GM18517 (cell line): ENCODE results near the gene GRIK4.

Experiments
- ATAC-seq: cut with Tn5 transposase; IDR thresholded peaks from one replicate; pipeline ENCODE4 v1.9.1; 2021; ENCODE audit warnings: mild to moderate bottlenecking, moderate library complexity; ENCODE audit not compliant: unreplicated experiment

GRIK4 gene

DNA sequence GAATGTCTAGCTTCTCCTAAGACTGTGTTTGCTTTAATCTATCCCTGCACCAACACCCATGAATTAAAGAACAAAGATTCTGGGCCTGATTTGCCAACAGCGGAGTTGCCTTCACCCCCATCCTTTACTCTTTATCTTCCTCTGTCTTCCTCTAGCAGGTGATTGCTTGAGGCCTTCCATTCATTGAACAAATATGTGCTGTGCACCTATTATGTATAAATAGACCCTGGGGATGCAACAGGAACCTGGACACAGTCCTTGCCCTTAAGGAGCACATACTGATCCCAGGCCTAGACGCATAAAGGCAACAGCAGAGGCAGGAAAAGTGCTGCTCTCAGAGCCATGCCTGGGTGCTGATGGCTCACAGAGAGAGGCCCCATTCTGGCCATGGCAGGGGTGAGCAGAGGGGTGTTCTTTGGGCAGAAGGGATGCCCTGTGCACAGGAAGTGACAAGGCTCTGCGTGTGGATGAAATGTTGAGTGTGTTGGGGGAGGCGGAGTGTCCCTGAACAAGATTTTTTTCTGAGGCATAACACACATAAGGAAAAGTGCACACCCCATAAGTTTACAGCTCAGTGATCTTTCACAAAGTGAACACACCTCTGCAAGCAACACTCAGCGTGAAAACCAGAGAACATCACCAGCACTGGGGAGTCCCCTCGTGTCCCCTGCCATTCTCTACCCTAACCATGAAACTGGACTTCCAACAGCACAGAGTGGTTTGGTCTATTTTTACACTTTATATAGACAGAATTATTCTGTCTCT is 145.9 kb downstream of the GRIK4 start:
- peak; percentile 64 for ATAC-seq

DNA sequence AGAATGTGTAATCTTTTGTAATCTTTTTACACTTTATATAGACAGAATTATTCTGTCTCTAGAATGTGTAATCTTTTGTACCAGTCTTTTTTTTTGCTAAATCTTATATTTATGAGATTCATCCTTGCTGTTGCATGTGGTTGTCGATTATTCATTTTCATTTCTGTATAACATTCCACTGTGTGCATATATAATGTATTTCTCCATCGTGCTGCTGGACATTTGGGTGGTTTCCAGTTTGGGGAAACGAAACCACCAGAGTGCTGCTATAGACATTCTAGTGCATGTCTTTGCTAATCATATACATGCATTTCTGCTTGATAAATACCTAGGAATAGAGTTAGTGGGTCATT is 146.5 kb downstream of the GRIK4 start:
- ATAC-seq = peak; percentile 65

DNA sequence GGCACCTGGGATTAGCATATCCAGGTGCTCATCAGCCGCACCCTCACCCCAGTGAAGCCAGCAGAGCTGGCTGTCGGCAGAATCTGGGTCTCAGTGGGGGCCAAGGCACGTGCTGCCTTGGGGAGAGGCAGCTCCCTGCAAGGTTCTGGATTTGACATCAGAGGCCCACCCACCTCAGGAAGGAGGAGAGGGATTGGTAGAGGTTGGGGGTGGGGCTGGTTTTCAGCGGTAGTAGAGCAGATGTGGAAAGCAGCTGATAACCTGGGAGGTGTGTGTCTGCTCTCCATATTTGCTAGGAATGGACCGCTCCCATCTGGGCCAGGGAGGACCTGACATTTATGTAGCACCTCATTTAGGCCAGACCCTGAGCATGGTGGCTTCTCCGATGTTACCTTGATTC is 147.5 kb downstream of the GRIK4 start:
- no peak for ATAC-seq

DNA sequence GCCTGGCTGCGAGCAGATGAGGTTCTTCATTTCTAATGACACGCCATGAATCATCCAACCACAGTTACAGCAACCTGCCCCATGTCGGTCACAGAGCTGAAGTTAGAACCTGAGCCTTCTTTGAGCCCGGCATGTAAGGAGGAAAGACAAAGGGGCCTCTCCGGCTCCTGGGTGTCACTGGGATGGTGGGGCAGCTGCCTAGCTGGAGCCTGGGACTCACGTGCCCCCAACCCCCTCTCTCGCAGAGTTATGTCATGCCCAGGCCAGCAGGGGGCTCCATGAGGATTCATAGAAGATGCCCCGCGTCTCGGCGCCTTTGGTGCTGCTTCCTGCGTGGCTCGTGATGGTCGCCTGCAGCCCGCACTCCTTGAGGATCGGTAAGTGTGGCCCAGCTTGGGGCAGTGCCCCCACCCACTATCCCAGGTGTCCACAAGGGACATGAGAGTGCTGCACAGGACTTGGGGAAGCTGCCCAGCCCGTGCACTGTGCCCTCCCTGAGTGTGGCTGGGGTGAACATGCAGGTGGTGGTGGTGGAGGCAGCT is 148.5 kb downstream of the GRIK4 start:
- ATAC-seq = no peak

DNA sequence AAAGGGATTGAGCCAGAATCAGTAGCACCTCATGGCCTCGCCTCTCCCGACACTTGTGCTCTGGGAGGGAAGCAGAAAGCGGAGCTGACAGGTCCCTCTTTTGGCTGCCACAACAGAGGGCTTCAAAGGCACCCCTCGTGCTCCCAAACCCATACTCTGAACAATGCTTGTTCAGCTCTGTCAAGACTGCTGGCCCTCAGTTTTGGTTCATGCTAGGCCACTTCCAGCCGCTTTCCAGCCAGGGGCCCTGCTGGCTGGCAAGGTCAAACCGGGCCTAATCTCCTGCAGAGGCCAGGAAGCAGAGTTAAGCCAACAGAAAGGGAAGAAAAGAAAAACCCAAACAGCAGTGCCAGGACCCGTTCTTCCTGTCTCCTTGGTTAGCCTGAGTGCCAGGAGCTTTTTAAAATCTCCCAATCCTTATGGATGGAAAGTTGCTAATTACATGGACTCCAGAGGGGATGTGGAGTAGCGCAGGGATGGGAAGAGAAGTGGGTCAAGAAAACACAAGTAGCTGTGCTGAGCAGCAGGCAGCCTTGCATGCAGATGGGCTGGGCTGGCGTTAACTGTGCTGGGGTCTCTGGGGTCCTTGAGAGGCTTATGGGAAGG is 150.6 kb downstream of the GRIK4 start:
- no peak for ATAC-seq

DNA sequence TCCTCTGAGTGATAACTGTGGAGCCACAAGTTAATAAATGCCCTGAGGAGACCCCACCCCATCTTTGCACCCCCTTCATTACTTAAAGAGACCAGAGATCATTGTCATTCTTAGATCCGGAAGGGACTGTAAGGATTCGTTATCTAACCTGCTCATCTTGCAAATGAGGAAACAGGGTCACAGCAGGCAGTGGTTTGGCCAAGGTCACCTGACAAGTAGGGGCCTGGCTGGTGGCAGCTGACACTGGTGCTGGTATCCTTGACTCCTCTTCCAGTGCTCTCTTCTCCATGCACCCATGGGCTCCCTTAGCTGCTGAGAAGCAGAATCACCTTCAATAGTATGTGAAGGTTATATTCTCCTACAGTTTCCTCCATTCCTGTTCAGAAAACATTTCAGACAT is 151.6 kb downstream of the GRIK4 start:
- no peak for ATAC-seq

DNA sequence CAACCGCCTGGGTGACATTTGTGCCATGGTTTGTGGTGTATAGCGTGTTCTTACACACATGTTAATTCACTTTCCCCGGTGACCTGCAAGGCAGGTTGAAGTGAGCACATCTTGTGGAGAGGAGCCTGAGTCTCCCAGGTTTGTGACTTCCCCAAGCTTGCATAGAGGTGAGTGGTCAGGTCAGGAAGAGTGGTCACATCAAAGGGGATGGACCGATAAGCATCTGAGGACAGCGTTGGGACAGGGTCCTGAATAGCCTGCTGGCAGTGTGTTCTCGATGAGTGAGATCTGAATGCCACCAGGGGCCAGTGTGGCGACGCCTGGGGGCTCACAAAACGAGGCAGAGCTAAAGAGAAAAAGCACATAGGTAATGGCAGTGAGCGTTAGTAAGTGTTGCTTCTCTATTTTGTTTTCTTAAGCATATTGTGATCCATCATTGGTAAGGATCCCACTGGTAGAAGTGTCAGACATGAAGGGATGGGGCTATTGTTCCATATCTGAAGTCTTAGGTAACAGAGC is 154.6 kb downstream of the GRIK4 start:
- no peak for ATAC-seq

DNA sequence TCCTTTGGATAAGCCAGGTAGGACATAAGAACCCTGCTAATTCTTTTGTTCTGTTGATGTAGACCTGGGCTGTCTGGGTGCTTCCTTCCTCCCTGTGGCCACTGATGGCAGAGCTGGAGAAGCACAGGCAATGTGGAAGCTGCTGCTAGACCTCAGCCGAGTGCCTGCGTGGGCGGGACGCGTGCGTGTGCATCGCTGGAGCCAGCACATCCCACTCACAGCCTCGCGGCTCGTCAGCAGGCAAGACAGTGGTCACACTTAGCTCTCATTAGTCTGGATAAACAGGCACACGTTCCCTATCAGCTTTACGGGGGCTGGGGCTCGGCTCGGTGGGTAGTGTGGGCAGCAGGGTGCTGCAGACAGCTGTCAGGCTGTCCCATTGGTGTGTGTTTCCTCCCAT is 155.7 kb downstream of the GRIK4 start:
- no peak for ATAC-seq

DNA sequence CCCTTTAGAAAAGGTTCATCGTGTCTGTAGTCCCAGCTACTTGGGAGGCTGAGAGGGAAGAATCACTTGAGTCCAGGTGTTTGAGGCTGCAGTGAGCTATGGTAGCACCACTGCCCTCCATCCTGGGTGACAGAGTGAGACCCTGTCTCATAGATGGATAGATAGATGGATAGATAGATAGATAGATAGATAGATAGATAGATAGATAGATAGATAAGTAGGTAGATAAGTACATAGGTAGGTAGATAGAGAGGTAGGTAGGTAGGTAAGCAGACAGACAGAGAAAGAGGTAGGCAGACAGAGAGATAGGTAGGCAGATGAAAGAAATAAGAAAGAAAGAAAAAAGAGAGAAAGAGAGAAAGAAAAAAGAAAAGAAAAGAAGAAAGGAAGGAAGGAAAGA is 156.4 kb downstream of the GRIK4 start:
- no peak for ATAC-seq

DNA sequence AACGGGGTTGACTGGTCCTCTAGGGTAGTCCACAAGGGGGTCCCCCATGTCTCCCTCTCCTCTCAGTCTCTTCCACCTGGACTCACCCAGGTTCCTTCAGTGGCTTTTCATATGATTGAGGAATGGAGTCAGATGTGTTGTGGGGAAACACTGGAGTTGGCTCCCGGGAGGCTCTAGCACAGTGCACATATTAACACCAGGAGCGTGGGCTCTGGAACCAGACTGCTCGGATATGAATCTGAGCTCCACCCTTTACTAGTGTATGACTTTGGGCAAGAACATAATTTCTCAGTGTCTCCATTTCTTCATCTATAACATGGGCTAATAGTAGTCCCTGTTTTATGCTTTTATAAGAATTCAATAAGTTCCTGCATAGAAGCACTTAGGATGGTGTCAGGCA is 157.0 kb downstream of the GRIK4 start:
- ATAC-seq = no peak

DNA sequence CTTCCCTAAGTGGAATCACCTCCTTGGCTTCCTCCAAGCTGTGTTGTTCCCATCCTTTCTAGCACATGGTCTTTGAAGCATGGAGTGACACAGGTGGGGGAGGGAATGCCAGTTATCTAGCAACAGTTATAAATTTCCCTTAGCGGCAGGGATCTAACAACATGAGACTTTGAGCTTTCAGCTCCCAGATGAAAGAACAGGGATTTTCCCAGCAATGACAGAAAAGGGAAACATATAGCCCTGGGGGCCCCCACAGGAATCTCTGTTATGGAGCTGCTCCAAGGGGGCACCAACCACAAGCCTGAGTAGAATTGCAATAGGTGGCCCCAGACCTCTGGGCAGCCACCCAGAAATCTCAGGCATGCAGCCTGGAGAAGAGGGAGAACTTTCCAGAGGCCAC is 163.0 kb downstream of the GRIK4 start:
- ATAC-seq = no peak

DNA sequence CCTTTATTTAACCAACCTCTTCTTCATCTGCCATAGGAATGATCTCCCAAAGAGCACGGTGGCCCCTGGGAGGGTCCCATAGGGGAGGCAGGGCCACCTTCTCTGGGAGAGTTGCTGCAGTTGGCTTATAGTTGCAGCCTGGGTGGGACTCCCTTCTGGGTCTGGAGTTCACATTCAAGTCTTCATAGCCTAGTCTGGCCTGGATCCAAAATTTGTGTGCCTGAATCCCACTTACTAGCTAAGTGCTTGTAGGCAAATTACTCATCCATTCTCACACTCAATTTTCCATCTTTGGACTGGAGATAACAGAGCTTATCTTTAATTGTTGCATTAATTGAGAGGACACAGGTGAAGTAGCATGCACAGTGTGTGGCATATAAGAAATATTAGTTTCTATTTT is 163.6 kb downstream of the GRIK4 start:
- ATAC-seq = no peak

DNA sequence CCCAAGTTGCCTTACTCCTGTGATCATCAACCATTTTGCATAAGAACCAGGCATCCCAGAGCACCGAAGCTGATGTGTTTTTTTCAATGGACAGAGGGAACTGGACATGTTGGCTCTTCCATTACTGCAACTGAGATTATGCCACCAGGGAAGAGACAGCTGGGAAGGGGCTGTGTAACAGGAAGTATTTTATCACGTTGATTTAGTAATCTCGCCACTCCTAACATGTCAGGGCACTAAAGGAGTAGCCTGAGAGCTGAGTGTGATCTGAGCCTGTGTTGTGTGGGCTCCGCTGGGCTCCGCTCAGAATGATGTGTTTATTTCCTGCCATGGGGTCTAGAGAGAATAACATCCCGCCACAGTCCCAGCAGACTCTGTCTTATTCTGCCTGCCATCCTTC is 165.4 kb downstream of the GRIK4 start:
- no peak for ATAC-seq

DNA sequence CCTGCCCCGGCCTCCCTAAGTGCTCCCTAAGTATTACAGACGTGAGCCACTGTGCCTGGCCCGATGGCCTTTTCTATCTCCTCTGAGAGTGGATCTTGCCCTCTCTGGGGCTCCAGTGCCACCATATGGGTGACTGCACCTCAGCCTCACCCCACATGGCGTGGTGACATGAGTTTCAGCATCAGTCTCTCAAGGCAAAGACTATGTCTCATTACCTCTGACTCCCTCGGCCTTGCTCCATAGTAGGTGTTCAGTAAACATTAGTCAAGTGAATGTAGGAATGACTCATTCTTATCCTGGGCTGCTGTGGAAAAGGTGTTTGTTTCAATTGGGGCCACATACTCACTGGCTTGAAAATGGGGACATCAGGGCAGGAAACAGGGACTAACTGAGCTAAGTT is 168.8 kb downstream of the GRIK4 start:
- ATAC-seq = no peak

DNA sequence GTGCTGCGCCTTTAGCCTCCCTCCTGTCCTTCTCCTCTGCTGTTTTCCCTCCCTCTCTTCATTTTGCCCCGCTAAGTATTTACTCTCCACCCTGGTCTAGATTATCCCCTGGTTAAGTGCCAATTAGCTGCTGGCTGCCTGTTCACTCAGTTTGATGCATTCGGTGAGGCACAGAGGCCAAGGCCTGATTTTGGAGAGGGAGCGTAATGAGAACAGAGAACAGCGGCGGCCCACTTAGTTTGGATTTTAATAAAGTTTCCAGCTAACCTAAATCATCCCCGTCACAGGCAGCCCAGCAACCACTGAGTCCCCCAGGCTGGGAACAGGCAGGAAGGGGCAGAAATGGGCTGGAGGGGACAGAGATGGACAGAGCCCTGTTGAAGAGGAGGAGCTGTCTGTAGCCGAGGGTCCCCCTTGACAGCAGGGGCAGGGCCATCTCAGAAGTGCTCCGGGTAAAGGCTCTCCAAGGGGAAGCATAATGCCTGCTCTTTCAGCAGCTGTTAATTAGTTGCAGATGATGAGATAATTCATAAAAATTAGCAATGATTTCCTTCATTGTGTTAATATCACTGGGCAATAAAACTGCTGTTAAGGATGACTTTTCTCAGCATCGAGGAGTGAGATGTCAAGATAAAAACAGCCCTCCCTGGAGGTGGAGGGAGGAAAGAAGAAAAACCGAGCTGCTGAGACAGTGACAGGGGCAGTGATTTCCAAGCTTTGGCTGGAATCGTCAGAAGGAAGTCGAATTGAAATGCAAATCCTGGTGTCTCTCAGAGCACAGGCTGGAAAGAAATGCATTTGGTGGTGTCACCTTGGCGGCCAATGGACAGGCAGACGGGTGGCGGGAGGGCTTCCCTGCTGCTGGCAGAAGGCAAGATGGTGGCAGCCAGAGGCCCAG is 170.1 kb downstream of the GRIK4 start:
- ATAC-seq = no peak

DNA sequence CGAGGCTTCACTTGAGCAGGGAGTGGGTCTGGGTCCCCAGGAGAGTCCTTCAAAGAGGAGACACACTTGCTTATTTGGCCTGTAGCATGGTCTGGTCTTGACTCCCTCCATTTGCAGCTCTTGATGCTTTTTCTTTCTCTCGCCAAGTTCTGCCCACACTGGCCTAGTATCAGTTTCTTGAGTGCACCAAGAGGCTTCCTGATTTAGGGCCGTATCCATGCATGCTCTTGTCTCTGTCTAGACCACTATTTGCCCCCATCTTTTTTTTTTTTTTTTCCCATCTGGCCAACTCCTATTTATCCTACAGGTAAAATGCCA is 170.7 kb downstream of the GRIK4 start:
- ATAC-seq = no peak

DNA sequence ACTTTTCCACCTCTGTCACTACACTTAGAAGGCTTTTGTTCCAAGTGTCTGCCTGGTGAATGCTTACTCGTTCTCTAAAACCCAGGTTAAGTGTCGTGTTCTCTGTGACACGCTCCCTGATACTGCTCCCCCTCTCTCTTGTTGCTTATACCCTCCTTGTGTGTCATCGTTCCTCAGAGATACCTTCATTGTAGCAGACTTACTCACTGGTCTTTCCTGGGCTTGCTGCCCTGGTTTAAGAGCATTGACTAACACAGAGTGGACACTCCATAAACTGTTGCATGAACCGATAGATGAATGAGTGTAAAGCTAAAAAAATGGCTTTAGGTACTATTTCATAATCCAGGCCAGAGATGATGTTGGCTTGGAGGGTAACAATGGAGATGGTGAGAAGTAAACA is 171.3 kb downstream of the GRIK4 start:
- no peak for ATAC-seq

DNA sequence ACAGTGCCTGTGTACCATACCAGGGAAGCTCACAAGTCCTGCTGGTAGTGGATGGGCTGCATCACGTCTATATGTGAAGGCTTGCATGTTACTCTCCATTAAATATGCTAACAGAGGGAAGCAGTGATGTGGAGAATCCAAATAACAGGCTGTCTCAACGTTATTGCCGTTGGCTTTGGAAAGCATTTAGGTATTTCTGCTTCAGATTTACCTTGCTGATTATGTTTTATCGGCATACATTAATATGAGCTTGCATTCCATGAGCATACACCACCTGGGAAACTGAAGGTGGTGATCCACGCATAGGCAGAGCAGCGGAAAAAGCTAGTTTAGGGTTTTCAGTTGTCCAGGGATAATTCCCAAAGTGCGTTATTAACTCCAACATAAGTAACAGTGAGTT is 175.0 kb downstream of the GRIK4 start:
- ATAC-seq = no peak

DNA sequence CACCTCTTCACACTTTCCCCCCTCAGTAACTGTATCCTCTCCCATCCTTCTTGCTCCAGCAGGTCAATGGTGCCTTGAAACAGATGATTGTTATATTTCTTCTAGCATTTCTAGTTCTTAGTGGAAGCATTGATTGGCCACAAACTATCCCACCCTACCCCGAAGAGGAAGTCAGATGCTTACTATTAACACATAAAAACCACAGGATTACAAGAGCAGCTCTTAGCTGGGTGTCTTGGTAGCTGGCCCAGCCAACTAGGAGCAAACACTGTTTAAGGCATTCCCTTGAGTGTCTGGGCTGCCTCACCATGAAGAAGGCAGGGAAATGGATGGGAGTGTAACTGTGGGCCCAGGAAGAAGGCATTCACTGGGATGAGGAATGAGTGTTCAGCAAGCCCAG is 176.6 kb downstream of the GRIK4 start:
- ATAC-seq = no peak

DNA sequence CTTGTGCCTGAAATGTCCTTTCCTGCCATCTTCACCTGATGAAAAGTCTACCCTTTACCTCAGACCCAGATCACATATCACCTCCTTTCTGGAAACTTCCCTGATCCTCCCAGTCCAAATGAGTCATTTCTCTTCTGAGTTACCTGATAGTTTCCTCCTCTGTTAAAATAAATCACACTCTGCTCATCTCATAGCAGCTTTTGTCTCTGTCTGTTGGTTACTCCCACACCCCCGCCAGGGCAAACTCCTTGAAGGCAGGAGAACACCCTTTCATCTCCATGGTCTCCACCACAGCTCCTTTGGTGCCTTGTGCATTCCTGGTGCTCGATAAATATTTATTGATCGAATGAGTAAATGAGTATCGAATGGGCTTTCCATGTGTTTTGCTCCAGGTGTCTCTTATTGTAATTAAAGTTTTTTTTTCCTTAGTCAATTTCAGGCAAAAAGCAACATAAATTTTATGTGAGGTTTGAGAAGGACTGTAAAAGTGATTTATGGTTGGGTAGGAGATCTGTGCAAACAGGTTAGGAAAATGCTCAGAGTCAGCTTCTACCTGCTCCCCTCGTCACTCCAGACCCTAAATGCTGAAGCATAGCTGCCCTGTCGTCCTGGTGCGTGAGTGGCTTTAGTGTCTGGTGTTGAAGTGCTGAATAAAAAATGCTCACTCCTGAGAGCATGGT is 178.2 kb downstream of the GRIK4 start:
- ATAC-seq = no peak

DNA sequence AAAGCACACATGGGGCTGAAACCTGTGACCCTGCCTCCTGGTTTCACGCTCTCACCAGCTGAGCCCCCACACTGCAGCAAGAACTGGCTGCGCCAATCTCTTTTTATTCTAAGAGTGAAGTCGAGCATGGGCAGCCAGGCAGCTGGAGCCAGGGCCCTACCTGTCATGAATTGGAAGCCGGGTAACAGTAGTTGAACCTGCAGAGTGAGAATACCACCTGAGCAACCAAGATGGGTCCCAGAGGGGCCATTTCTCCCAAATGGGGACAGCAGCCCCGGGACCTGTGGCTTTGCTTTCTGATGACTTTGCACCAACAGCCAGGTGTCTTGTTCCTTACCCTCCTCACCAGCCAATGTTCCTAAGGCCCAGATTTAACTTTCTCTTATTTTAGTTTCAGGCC is 178.9 kb downstream of the GRIK4 start:
- no peak for ATAC-seq
